ENCODE data around the gene COL4A6.
A peak's percentile ranks its signal among the peaks of the same experiment; 100 is the strongest.

Gene COL4A6

DNA sequence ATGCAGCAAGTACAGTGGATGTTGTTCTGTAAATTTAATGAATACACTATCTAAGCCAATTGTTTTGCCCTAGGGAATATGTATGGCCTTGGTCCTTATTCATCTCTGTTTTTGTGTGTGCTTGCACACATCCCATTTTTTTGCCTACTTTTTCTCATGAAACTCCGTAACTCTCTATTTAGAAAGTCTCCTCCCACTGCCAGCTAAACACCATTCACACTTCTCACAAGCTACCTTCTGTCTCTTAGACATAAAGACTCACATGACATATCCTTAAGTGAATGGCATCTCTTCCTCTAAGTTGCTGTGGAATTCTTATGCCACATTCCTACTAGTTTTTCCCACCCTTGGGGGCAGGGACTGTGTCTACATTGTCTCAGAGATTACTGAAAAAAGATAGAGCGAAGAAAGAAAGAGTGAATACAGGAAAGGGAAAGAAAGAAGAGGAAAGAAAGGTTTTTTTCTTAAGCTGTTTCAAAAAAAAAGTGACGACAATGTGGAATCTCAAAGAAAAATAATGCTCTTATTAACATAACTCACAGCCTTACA is 229.1 kb downstream of the COL4A6 start:
- no peak for DNase-seq

DNA sequence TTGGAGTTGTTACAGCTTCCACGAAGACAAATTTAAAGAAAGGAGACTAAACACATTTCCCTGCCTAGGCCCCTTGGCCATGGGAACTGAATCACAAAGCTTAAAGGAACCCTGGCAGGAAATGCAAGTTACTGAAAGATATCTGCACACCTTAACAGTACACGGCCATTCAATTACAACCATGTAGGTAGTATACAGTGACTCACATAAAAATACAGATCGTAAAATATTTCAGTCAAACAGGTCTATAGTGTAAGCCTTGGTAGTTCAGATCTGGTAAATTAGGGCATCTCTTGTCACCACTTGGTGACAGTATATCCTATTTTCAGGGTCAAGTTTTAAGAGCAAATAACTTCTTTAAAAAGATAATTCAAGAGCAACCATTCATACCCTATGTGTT is 234.7 kb downstream of the COL4A6 start:
- DNase-seq, result no peak

DNA sequence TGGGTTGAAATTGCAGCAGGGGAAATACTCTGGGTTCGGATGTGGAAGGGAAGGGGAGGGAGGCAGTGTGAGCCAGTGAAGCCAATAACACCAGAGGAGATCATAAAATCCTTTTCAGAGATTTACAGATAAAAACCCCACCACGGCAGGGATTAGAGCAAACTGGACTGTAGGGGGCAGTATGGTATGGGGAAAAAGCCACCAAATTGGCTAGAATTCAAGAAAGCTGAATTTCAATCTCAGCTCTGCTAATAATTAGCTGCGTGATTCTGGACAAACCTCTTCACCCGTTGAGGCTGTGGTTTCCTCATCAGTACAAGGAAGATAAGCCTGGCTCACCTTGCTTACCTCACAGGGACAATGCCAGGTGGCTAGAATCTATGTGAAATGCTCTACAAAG is 238.5 kb downstream of the COL4A6 start:
- peak; percentile 24 for DNase-seq

DNA sequence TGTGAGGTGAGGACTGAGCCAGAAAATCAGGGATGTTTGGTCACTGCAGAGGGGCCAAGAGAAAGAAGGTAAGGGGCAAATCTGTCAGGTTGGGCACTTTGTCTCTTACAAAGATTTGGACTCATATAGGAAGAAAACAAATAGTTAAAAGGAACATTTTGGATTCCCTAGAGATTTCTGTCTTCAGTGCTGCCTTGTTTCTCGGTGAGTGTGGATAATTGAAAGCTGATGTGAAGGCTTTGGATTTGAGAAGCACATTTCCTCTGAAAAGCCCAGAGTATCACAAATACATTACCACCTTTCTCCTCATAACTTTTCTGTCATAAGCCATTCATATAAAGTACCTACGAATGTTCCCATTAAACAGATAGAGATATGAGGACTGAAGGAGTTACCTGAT is 239.2 kb downstream of the COL4A6 start:
- DNase-seq, result no peak

DNA sequence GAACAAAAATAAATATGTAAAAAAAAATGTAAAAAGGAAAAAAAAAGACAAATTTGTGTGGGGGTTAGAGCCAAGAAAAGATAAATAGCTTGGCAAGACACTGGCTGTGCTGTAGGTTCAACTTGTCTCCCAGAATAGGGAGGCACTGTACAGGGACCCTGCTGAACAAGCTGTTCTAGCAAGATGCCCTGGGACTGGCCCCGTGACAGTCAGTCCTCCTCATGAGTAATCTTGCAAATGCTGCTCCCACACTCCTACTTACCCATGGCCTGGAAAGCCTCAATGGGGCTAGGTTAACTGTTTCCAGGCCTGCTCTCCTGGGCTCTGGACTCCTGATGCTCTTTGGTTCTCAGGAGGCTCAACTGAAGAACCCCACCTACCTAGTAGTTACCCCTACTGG is 239.8 kb downstream of the COL4A6 start:
- DNase-seq, result no peak

DNA sequence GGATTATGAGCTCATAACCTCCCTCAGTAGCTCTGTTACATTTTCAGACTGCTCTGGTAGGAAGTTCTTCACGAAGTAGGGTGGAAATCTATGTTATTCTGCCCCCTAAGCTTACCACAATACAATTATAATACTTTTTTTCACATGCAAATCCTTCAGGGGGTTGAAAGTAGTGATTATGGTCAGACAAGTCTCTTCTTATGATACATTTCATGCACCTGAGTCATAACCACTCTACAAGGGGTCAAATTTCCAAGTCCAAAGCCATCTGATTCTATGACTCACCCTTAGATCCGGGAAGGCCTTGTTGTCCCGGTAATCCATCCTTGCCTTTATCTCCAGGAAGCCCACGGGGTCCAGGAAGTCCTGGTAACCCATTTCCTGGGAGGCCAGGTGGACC is 251.4 kb downstream of the COL4A6 start:
- DNase-seq, result no peak

DNA sequence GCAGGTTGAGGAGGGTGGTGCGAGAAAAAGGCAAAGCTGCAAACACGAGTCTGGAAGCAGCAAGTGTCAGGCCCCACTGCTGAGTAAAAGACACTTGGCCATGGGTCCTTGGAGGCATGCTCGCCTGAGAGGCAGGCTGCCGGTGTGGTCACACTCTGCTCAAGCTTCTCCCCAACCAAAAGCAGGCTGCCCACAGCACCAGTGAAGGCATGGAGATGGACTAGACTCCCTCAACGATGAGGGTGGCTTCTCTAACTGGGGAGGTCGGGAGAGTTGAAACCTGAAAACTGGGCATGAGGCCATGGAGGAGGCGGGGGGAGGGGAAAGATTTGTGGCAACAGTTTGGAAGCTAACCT is 260.1 kb downstream of the COL4A6 start:
- DNase-seq, result no peak

DNA sequence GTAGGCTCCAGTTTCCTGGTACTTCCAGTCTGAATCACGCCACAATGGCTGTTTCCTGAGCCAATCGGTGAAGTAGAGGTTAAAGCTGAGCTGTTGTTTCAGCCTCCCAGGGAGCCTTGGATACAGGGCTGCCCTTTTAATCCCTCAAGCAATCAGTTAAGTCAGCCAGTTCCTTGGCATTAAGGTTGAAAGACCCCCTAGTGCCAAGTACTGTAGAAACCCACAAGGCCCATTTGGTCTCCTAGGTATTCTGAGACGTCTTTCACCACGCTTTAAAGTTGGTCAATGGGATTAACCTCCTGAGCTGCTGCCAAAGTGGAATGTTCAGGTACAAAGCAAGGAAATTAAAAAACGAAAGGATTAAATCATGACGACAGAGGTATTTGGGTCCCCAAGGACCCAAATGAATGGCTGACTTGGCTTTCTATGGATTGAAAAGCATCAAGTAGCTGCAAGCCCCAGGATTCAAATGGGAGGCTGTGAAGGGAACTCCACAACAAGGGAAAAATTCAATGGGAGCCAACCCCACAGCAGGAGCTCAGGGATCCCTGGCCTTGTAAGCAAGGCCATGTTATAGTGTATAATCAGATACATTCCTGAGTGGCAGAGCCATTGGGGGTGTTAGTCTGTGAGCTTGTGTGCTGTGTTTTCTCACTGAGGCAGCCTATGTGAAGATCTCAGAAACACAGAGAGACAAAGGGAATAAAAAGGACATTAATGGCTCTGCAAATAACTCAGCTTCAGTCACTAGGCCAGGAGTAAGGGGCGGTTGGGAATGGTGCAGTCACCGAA is 260.7 kb downstream of the COL4A6 start:
- no peak for DNase-seq

DNA sequence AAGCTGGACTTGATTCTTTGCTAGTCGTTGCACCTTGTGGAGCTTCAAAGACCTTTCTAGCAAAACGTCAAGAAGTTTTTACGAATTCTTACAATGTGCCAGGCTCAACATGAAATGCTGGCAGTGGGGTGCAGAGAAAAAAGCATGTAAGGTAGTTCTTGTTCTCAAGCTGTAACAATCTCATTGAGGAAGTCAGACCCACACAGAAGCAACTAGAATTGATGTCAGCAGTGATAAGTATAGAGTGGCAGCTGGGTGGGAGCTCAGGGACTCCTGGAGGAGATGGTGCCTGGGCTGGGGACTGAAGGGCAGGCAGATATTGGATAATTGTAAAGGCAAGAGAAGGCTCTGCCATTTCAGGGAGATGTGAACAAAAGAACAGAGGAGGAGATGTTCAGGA is 264.3 kb downstream of the COL4A6 start:
- no peak for DNase-seq

DNA sequence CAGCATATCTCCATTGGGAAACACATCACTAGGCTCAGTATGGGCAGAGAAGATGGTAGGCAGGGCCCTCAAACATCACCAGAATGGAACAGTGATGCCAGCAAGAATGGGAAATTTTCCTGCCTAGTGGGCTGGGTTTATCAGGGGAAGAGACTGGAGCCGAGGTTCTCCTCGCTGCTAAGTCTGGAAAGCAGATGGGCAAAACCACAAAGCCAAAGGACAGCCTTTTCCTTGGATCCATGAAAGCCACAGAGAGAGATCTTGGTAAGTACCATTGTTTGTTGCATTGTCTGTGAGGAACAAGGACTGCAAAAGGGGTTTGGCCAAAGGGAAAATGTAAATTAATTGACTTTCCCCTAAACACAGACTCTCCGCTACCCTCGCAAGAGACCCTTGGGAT is 266.6 kb downstream of the COL4A6 start:
- no peak for DNase-seq

DNA sequence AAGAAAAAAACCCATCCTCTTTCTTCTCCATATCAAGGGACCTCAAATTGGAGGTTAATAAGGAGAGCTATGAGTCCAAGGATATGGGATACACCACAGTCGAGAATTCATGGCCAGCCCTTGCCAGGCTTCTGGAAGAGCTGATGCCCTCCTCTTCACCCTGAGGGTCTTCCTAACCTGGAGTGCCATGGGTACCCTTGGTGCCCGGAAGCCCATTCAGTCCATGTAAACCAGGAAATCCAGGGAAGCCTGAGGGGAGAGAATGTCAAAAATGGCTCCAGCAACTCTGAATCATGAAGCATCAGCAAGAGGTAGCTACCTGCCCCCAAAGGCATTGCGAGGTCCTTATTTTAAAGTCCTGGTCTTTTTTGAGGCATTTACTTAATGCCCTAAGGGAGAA is 268.5 kb downstream of the COL4A6 start:
- no peak for DNase-seq

DNA sequence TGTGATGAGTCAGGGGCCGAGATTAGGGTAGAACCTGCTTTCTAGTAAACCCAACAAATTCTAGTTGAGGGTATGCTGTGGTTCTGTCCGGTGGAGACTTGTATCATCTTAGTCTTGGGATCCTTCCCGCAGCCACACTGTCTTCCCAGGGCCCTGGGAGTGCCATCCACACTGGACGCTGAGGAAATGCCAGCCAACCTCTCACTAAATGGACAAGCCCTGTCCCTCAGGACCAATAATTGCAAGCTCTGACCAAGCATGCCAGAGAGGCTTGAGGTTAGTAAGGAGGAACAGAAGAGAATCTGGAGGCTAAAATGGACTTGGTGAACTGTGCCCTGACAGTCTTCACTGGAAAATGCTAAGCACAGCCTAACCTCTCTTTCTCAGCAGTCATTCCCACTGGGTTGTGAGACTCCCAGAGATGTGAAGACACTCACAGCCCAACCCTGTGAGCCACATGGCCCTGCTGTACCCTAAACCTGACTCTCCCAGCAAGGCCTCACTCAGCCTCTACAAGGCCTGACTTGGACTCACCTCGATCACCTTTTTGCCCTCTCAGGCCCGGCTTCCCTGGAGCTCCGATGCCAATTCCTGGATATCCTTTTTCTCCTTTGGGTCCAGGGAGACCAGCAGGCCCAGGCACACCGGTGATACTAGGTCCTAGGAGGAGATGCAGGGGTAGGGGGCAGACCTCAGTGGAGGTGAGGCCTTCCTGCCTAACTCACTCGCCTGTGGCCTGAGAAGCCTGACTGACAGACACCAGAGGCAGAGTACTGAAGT is 269.1 kb downstream of the COL4A6 start:
- no peak for DNase-seq

DNA sequence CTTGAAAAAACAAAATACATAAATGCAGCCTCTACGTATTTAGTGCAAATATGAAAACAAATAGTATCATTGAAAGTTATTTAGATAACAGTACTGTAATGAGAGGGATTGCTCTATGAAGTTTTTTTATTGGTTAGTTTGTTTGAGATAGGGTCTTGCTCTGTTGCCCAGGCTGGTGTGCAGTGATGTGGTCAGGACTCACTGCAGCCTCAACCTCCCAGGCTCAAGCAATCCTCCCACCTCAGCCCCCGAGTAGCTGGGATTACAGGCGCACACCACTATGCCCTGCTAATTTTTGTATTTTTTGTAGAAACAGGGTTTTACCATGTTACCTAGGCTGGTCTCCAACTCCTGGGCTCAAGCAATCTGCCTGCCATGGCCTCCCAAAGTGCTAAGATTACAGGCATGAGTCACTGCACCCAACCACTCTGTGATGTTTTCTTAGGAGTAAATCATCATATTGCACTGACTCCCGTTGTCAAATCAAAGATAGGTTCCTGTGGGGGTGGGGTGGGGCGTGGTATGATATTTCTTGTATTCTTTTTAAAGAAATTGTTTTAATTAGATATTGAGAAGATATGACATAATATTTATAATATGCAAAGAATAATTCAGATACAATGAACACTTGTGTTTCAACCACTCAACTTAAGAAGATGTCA is 270.9 kb downstream of the COL4A6 start:
- no peak for DNase-seq

DNA sequence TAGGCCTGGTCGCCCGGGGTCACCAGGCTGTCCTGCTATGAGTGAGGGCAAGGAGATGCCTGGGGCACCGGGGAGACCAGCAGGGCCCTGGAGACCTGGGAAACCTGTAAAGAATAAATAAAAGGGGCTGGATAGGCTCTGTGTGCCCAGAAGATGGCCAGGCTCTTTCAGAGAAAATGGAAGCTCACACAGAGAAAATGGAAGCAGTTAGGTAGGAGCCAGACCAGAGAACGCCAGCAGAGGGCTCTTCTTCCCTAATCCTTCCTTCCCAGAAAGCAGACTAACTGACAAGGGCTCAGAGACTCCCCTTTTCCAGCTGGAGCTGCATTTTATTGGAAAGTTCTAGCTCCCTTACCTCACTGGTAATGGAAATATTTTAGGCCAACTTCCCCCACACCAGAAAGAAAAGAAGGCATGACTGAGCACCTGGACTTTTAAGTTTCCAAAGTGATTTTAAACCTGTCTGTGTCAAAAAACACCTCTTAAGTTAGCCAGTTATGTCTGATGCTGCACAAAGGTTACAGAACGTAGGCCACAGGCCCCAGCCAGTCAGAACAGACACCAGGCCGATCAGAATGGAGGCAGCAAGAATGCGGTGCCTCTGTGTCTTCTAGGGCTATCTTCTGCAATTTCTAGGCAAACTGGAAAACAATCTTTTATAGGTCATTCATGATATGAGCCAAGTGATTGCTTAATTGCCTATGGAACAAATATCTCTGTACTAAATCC is 272.7 kb downstream of the COL4A6 start:
- DNase-seq, result no peak

DNA sequence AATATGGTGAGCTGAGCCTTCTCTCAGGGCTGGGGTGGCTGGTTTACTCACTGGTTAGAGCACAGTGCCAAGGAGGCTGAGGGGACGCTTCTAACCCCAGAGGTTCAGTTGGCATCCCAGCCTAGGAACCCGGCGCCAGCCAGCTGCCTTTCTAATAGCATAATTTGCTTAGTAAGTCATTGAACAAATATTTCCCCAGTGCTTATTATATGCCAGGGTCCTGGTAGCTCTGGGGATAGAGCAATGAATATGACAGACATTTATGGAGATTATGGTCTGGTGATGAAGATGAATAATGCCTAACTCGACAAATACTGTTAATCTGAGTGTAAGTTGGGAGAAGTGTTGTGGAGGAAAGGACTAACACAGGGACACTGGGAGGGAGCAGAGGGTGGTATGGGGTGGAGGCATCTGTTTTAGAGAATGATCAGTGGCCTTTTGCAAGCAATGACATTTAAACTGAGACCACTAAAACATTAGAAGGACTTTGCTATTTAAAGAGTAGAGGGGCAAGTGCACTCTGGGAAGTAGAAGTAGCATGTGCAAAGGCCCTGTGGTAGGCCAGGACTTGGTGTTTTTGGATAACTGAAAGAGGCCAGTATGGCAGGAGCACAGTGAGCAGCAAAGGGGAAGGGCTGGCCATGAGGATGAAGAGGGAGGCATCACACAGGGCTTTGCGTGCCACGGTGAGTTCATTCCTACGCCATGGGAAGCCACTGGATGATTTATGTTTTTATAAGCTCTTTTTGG is 274.7 kb downstream of the COL4A6 start:
- DNase-seq, result no peak

DNA sequence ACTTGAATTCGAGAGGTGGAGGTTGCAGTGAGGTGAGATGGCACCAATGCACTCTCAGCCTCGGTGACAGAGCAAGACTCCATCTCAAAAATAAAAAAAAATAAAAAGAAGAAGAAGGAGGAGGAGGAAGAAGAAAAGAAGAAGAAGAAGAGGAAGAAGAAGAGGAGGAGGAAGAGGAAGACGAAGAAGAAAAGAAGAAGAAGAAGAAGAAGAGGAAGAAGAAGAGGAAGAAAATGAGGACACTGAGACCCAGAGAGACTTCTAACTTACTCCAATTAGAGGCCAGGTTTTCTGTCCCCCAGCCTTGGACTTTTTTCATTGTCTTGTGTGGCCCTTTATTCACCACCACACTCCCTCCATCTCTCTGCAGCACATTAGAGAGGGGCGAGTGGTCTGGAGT is 276.0 kb downstream of the COL4A6 start:
- no peak for DNase-seq

DNA sequence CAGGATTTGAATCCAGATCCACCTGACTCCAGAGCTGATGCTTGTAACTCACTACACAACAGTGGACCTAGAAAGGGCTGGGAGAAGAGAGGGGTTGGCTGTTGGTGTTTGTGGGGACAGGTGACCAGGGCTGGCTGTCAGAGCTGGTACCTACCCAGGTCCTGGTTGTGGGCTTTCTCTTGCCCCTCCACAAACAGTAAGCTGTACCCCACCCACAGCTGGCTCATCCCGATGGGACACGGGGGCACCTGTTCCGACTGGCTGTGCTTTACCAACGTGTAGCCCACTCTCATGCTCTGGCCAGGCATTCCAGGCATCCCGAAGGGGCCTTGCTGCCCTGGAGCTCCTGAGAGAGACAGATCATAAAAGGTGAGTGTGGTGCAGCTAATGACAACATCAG is 277.9 kb downstream of the COL4A6 start:
- no peak for DNase-seq

DNA sequence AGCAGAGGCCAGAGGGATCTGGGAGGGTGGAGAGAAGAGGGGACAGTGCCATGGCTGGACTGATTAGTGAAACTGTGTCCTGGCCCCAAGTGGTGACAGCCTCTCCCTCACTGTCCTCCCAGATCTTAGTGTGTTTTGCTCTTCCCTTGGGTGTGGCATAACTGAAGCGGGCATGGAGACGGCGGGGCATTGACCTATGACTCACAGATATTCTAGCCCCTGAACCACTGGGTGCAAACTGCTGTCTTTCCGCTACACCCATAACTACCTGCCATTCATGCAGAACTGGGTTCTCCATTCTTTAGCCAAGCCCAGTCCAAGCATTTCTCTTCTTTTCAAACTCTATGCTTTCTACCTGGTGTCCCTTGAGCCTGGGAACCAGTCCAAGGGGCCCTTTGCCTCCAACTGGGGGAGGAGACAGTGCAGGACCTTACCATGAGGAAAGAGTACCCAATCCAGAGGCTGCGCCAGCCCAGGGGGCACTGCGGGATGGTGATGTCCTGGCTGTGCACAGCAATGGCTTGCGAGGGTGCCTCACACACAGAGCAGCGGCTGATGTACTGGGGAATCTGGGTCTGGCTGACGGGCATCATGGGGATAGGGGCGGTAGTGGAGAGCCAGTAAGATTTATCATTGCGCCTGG is 279.1 kb downstream of the COL4A6 start:
- no peak for DNase-seq

DNA sequence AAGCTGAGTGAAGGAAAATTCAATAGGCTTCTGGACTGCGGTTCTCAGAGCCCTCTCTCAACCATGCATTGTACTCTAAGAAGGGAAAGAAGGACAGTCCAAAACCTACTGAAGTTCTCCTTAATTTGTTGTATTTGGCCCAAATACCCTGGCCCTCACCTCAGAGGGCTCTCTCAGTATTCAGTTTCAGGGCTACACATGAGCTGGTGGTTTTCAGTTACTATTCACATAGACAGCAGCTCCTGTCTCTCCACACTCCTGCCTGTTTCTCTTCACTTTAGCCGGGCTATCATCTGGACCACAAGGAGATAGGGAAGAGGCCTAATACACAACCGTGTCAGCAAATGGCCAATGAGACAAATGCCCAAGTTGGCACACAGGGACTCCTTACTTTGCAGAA is 280.6 kb downstream of the COL4A6 start:
- no peak for DNase-seq

DNA sequence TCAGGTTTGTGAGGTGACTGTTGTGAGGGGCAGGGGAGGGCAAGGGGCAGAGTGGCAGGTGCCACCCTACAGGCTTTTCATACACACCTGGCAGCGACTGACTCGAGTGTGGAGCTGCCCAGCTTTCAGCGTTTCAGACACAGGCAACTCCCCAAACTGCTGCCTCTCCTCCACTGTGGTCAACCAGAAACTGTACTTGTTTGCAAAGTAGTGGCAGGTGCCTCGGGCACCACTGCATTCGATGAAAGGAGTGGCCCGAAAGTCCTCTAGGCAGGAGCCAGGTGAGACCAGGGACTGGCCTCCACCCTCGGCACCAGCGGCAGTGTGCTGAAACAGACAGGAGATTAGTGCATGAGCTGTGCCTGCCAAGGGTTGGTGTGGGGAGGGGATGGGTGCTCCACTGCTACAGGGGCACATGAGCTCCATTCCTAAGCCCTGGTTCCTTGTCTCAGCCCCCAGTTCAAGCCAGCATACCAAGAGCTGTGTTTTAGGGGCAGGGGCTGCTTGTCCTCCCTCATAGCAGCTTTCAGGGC is 281.2 kb downstream of the COL4A6 start:
- DNase-seq, result no peak

DNA sequence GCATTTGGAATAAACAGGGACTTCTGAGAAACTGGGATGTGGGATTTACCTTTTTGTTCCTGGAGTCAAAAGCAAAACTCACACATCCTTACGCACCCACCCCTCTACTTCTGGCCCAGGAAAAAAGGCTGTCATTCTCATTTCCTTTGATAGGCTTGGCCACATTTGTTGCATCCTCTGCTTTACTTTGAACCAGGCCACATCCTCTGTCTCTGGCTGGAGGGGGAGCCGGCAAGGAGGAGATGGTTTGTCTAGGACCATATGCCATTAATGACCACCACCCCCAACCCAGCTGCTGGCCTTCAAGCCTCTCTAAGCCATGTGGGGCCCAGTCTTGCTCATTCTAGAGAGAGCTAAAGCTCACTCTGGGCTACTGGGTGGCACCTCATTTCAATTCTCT is 282.1 kb downstream of the COL4A6 start:
- DNase-seq, result no peak

DNA sequence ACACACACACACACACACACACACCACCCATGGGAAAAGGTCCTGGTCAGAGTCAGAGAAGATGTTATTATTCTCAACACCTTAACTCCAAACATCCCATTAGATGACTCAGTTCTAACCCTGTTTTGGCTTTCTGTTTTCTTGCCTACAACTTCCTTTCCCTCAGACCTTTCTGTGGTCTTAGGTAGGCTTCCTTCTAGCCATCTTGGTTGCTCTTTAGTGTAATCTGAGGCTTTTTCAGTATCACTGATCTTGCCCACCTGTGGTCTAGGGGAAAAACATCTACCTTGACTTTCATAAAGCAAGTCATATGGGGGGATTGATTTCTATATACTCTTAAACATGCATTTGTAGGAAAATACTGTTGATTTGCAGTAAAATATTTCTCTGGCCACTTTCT is 289.7 kb downstream of the COL4A6 start:
- no peak for DNase-seq

Measured in stimulated activated CD8-positive, alpha-beta memory T cell treated with anti-CD3 and anti-CD28 coated beads, Interleukin-4, amount 100 ng/mL, for 48 hours (primary cell).